SH-SY5Y (cell line): Measurements from ENCODE around the gene TNFSF11.

ENCODE experiments used
- GATA2 ChIP-seq: IDR thresholded peaks from 2 replicates; pipeline ENCODE4 v1.6.1; 2011; ENCODE audit warnings: mild to moderate bottlenecking, low read depth, low read length
- GATA3 ChIP-seq: IDR thresholded peaks from 2 replicates; pipeline ENCODE4 v1.6.1; 2011; ENCODE audit warnings: low read depth, mild to moderate bottlenecking, low read length, moderate library complexity

DNA sequence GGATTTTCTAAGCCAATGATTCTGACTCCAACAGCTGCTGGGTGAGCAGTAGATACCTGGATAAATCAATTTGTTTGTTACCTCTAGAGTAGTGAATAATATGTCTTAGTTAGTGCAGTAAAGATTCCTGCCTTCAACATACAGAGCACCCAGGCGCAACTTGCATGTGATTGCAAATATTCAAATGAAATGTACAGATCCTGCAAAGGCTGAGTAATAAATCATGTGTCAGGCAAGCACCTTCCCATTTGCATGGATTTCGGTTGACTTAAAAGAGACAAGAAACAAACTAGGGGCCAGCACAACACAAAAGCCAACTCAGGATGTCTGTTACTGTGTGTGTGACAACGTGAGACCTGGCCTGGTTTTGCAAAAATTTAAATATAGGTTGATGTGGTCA, 79.7 kb downstream of the TNFSF11 start:
- no peak for TF ChIP-seq GATA2
- no peak for TF ChIP-seq GATA3
